H9 (cell line): ENCODE data around the gene MARCHF7. TPM values are rescaled to one million over a fixed set of nuclear protein-coding genes. Genes with fewer than 3 reads are reported as not detected.

Experiments
- DNase-seq: peaks from one replicate; pipeline ENCODE4 v3.0.0-alpha.2; 2017
- H2AFZ ChIP-seq: one replicate; pipeline ENCODE4 v1.6.1; 2013; ENCODE audit warnings: mild to moderate bottlenecking, low read length, control low read depth, moderate library complexity
- H2AK5ac ChIP-seq: 2 replicates; pipeline ENCODE4 v1.6.1; 2013; ENCODE audit warnings: low read length, control low read depth, mixed read lengths; ENCODE audit not compliant: insufficient read length
- H2BK120ac ChIP-seq: one replicate; pipeline ENCODE4 v1.6.1; 2013; ENCODE audit warnings: low read depth, mild to moderate bottlenecking, low read length, control low read depth, inconsistent platforms; ENCODE audit not compliant: poor library complexity, severe bottlenecking
- H2BK12ac ChIP-seq: 2 replicates; pipeline ENCODE4 v1.6.1; 2013; ENCODE audit warnings: low read length, control low read depth, mixed read lengths, low read depth; ENCODE audit not compliant: insufficient read length
- H2BK15ac ChIP-seq: 2 replicates; pipeline ENCODE4 v1.6.1; 2013; ENCODE audit warnings: low read depth, low read length, control low read depth
- H2BK20ac ChIP-seq: one replicate; pipeline ENCODE4 v1.6.1; 2013; ENCODE audit warnings: low read depth, mild to moderate bottlenecking, low read length, control low read depth, inconsistent platforms; ENCODE audit not compliant: poor library complexity, severe bottlenecking
- H2BK5ac ChIP-seq: 2 replicates; pipeline ENCODE4 v1.6.1; 2013; ENCODE audit warnings: low read length, control low read depth, mixed read lengths; ENCODE audit not compliant: insufficient read length
- H3K14ac ChIP-seq: 2 replicates; pipeline ENCODE4 v1.6.1; 2013; ENCODE audit warnings: low read length, control low read depth; ENCODE audit not compliant: insufficient read depth
- H3K18ac ChIP-seq: 2 replicates; pipeline ENCODE4 v1.6.1; 2013; ENCODE audit warnings: low read depth, mild to moderate bottlenecking, mixed read lengths, low read length, control low read depth; ENCODE audit not compliant: insufficient read length
- H3K23ac ChIP-seq: 2 replicates; pipeline ENCODE4 v1.6.1; 2013; ENCODE audit warnings: low read length, control low read depth, mixed read lengths, low read depth; ENCODE audit not compliant: insufficient read length
- H3K23me2 ChIP-seq: 2 replicates; pipeline ENCODE4 v1.6.1; 2013; ENCODE audit warnings: low read depth, mild to moderate bottlenecking, mixed read lengths, low read length, control low read depth; ENCODE audit not compliant: insufficient read length, poor library complexity, severe bottlenecking
- H3K27ac ChIP-seq: 2 replicates; pipeline ENCODE4 v1.5.1; 2013; ENCODE audit warnings: low read length, control low read depth, mixed read lengths, low read depth; ENCODE audit not compliant: insufficient read length
- H3K27me3 ChIP-seq: 2 replicates; pipeline ENCODE4 v1.6.1; 2013; ENCODE audit warnings: low read length, control low read depth, inconsistent platforms; ENCODE audit not compliant: insufficient read depth
- H3K4ac ChIP-seq: 2 replicates; pipeline ENCODE4 v1.6.1; 2013; ENCODE audit warnings: low read depth, mild to moderate bottlenecking, control low read depth, inconsistent platforms, low read length, moderate library complexity
- H3K4me1 ChIP-seq: 2 replicates; pipeline ENCODE4 v1.6.1; 2013; ENCODE audit warnings: low read length, control low read depth, inconsistent platforms; ENCODE audit not compliant: insufficient read depth
- H3K4me2 ChIP-seq: 2 replicates; pipeline ENCODE4 v1.6.1; 2013; ENCODE audit warnings: low read length, control low read depth, mixed read lengths; ENCODE audit not compliant: insufficient read length, insufficient read depth
- H3K56ac ChIP-seq: 2 replicates; pipeline ENCODE4 v1.6.1; 2013; ENCODE audit warnings: low read depth, mild to moderate bottlenecking, mixed read lengths, low read length, control low read depth; ENCODE audit not compliant: insufficient read length
- H3K79me1 ChIP-seq: 2 replicates; pipeline ENCODE4 v1.6.1; 2013; ENCODE audit warnings: low read depth, mild to moderate bottlenecking, moderate library complexity, low read length, control low read depth, inconsistent platforms; ENCODE audit not compliant: insufficient read depth, poor library complexity, severe bottlenecking
- H3K79me2 ChIP-seq: 2 replicates; pipeline ENCODE4 v1.6.1; 2013; ENCODE audit warnings: low read length, control low read depth, inconsistent platforms; ENCODE audit not compliant: insufficient read depth
- H3K9ac ChIP-seq: 2 replicates; pipeline ENCODE4 v1.6.1; 2013; ENCODE audit warnings: low read length, control low read depth, mixed read lengths; ENCODE audit not compliant: insufficient read length; ENCODE audit errors: extremely low read depth
- H3K9me3 ChIP-seq: one replicate; pipeline ENCODE4 v1.6.1; 2013; ENCODE audit warnings: low read depth, low read length, inconsistent platforms; ENCODE audit not compliant: control insufficient read depth
- H3T11ph ChIP-seq: one replicate; pipeline ENCODE4 v1.6.1; 2013; ENCODE audit warnings: mild to moderate bottlenecking, low read length, control low read depth, inconsistent platforms
- H4K20me1 ChIP-seq: one replicate; pipeline ENCODE4 v1.6.1; 2013; ENCODE audit not compliant: control insufficient read depth, insufficient read length, insufficient read depth
- H4K5ac ChIP-seq: 2 replicates; pipeline ENCODE4 v1.6.1; 2013; ENCODE audit warnings: low read depth, mild to moderate bottlenecking, mixed read lengths, low read length, control low read depth; ENCODE audit not compliant: insufficient read length
- H4K8ac ChIP-seq: replicated peaks from 2 replicates; pipeline ENCODE4 v1.6.1; 2013; ENCODE audit warnings: low read length, control low read depth, mixed read lengths, low read depth; ENCODE audit not compliant: insufficient read length
- H4K91ac ChIP-seq: 2 replicates; pipeline ENCODE4 v1.6.1; 2013; ENCODE audit warnings: low read depth, mild to moderate bottlenecking, moderate library complexity, mixed read lengths, low read length, control low read depth; ENCODE audit not compliant: insufficient read length
- H3K27ac Mint-ChIP-seq, 3 experiments: 2 replicates in 2 of 3; 3 replicates in 1 of 3; pipeline ENCODE4 v1.8.0; 2020 to 2021; ENCODE audit warnings: mixed read lengths in 3 of 3, mild to moderate bottlenecking in 1 of 3, moderate library complexity in 1 of 3
- H3K27me3 Mint-ChIP-seq: 2 replicates; pipeline ENCODE4 v1.8.0; 2021; ENCODE audit warnings: low read depth, mild to moderate bottlenecking, moderate library complexity, mixed read lengths
- H3K36me3 Mint-ChIP-seq, 3 experiments: 2 replicates in 2 of 3; 3 replicates in 1 of 3; pipeline ENCODE4 v1.8.0; 2020 to 2021; ENCODE audit warnings: low read depth in 3 of 3, mixed read lengths in 3 of 3; ENCODE audit not compliant: insufficient read depth in 1 of 3
- H3K4me1 Mint-ChIP-seq, 2 experiments: 2 replicates each; pipeline ENCODE4 v1.8.0; 2020; ENCODE audit warnings: mixed read lengths in 2 of 2
- H3K4me3 Mint-ChIP-seq, 2 experiments: 2 replicates in 1 of 2; 3 replicates in 1 of 2; pipeline ENCODE4 v1.8.0; 2020 to 2021; ENCODE audit warnings: mild to moderate bottlenecking in 2 of 2, mixed read lengths in 2 of 2, moderate library complexity in 1 of 2
- H3K9me3 Mint-ChIP-seq, 2 experiments: 2 replicates in 1 of 2; 3 replicates in 1 of 2; pipeline ENCODE4 v1.8.0; 2020; ENCODE audit warnings: mild to moderate bottlenecking in 2 of 2, mixed read lengths in 2 of 2, moderate library complexity in 1 of 2
- CTCF ChIP-seq: fragments of 200-600 bp; sonication (generic); conservative IDR thresholded peaks from 3 replicates; pipeline ENCODE4 v1.8.0; 2021; ENCODE audit warnings: antibody characterized with exemption, mild to moderate bottlenecking
- WGBS: extraction: QIAGEN DNeasy Blood & Tissue Kit; methylation state at CpG from one replicate; pipeline ENCODE4 v1.1.7; 2013; ENCODE audit warnings: missing lambda C conversion rate, low lambda C conversion rate, mixed read lengths; ENCODE audit not compliant: insufficient read length; ENCODE audit errors: extremely low coverage; 5-methylcytosine and 5-hydroxymethylcytosine counted together
- total RNA-seq: library from RNA; stranded (reverse); gene quantifications from 2 replicates; pipeline ENCODE4 v1.2.1, GENCODE V29; 2021

MARCHF7 gene
- total RNA-seq, 1 experiment from 2014 or later, result 111 TPM

- Histone ChIP-seq H2BK120ac (no peak overlapping the region), H3K9me3 (peaks cover 9% of the 10 kb centered on the region), H2BK5ac (no peak overlapping the region), H2BK20ac (no peak overlapping the region), H2BK15ac (no peak overlapping the region), H4K20me1 (no peaks in the 10 kb centered on the region), H3K56ac (no peak overlapping the region), H4K8ac (no peak overlapping the region), H3K9ac (no peak overlapping the region), H4K91ac (no peak overlapping the region), H3K4ac (no peak overlapping the region), H3K18ac (no peak overlapping the region), H2AFZ (no peak overlapping the region), H3K4me2 (no peak overlapping the region), H3K4me1 (no peaks in the 10 kb centered on the region), H2AK5ac (no peak overlapping the region), H4K5ac (no peak overlapping the region), H3K27ac (no peak overlapping the region), H3K23ac (no peak overlapping the region), H3K27me3 (no peaks in the 10 kb centered on the region), H2BK12ac (no peak overlapping the region), H3T11ph (no peak overlapping the region), H3K79me1 (no peaks in the 10 kb centered on the region), H3K23me2 (no peaks in the 10 kb centered on the region), H3K14ac (no peak overlapping the region), H3K79me2 (no peaks in the 10 kb centered on the region)
- Mint-ChIP-seq H3K27ac (no peak overlapping the region), H3K36me3 (peaks cover 13 to 33% (median 18%) of the 10 kb centered on the region in 3 experiments; a peak in 6 of 7 replicates), H3K27me3 (no peaks in the 10 kb centered on the region), H3K4me1 (peaks cover 6% of the 10 kb centered on the region in 2 experiments), H3K4me3 (no peak overlapping the region), H3K9me3 (peaks cover 21 to 22% of the 10 kb centered on the region in 2 experiments)
- DNase-seq, result no peak
- WGBS, result no CpG with 5 or more reads among the region's 4 CpGs
- no peak for TF ChIP-seq CTCF
Observed at GRCh38 chr2:159695795-159696448, 16.4 kb upstream of the MARCHF7 start.
